HG02623 (cell line): Measurements from ENCODE around the gene CALD1.

Source experiments
- ATAC-seq: cut with Tn5 transposase; IDR thresholded peaks from one replicate; pipeline ENCODE4 v1.9.1; 2021; ENCODE audit warnings: moderate library complexity; ENCODE audit not compliant: unreplicated experiment

CALD1 gene

DNA sequence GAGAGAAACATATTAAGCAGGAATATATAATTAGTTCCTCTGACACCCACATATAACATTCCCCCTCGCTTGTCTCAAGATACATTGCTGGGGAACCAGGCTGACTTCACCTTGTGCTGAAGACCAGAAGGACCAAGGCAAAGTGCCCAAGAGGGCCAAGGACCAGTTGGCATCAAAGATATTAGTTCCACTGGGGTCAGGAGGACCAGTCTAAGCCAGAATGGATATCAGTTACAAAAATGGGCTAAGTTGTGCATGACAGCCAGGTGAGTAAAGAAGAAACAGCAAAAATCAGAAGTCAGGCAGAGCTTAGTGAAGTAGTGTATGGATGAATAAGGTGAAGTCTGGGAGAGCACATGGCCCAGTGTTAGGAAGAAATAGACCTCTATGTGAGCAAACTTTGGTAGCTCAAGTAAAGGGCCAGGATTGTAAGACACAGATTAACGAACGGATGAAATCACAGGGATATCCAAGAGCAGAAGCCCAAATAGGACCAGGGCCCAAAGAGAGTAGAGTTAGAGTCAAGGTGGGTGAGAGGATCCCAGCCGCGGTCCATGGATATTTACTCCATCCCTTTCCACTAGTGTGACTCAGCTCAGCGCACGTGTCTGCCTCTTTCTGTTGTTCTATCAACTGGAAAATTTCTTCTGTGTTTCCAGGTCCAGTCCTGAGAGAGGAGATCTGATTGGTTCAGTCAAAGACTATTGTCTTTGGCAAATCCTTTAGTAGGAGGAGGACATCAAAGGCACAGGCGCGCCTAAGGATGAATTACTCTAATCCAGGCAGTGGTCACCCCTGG is 5.0 kb downstream of the CALD1 start:
- ATAC-seq = no peak

DNA sequence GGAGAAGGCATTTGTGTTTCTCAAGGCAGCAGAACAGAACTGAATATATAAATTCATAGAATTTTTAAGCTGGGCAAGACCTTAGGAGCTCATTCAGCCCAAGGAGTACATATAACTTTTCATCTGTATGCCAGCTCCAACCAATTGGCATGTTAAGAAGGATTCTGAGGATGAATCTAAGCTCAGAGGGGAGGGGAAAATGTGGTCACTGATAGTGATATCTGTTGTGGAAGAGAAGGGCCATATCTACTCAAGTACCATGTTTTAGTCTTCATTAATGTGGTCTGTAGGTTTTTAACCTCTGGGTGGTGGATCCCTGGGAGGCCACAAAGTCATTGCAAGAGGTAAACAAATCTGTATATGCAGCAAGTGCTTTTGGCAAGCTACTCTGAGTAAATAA is 6.4 kb downstream of the CALD1 start:
- no peak for ATAC-seq

DNA sequence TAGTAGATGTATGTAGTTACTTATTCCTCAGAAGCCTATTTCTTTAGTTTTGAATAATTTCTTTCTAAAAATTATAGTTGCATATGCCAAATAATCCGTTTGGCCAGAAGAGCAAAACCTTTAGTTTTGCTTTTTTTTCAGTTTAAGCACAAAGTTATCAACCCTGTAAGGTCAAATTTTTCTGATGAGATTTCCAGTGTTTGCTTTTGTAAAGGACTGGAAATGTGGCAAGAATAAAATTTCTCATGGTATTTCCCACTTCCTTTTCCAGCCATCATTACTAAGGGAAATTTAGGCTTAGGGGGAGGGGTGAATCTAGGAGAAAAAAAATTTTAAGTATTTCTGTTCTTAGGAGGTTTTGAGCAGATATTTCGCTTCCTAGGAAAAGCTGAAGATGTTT is 7.6 kb downstream of the CALD1 start:
- no peak for ATAC-seq

DNA sequence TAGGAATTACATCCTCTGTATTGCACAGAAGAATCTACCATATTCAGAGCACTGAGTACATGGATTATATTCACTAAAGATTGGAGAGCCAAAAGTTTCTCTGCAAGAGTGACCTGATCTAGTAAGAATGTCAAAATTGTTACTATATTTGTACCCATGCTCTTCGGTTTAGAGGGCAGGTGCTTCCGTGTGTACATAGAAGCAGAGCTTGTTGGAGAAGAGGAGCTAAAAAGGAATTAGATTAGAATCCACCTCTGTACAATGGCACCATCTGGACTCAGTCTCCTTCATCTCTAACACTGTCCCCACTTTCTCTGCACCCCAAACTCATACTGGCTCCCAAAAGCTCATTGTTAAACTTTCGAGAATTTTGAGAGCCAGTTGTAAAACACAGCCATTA is 8.3 kb downstream of the CALD1 start:
- no peak for ATAC-seq

DNA sequence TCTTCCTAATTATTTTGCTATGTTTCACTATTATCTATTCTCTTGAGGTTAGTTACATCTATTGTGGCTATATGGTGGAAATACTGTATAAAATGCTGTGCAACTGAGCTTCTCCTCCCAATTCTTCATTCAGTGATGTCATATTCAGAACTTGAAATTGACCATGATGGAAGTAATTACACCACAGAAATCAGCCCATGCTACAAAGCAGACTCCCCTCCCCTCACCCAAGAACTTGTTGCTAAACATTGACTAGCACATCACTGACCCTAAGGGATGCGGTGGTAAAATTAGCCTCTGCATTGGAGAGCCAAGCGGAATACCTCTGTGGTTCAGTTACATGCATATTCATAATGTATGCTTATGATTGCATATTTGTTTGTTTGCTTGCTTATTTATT is 8.8 kb downstream of the CALD1 start:
- no peak for ATAC-seq

DNA sequence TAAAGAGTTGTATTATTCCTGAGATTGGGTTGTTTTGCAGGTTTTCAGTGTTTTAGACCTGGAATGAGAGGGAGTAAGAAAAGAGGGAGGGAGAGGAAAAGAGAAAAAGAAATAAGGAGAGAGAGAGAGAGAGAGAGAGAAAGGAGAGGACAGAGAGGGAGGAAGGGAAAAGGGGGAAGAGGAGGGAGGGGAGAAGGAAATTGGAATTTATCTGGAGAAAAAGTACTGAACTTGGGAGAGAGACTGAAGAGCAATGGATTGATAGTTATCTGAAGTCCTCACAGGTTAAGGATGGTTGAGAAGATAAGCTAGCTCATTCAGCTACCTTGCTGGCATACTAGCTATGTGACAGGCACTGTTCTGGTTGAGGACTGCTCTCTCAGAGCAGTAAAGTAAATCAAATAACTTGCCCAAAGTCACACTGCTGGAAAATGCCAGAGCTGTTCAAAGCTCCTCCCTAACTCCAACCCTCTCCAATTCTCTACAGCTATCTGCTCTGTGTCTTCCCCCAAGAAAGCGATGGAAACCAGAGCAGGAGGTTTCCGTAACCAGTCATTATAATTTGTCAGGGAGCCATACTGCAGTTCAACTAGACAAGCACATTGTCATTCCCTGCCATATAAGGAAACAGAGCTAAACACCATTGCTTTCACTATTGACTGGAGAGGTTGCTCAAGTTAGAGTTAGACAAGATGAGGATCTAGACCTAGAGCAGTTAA is 10.7 kb downstream of the CALD1 start:
- ATAC-seq = no peak

DNA sequence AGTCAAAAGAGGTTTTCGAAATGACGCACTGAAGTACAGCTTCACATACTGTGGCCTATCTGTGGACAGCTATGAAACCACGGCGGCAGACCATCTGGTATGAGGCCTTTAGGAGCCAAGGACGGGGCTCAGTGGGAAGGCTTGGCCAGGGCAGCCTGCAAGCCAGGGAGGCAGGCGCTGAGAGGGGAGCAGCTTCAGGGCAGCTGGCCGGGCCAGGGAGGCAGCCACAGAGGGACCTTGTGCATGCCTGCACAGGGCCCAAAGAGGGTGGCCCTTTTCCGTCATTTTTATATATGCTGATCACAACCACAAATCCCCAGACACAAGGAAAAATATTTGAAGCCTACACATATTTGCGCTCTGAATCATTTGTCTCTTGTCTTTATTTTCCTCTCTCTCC is 13.5 kb downstream of the CALD1 start:
- ATAC-seq = no peak

DNA sequence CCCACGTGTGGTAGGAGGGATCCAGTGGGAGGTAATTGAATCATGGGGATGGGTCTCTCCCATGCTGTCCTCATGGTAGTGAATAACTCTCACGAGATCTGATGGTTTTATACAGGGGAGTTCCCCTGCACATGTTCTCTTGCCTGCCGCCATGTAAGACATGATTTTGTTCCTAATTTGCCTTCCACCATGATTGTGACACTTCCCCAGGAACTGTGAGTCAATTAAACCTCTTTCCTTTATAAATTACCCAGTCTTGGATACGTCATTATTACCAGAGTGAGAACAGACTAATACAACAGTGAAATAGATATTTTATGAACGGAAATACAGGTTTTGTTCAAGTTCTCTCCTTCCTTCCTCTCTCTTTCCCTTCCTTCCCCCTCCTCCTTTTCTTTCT is 15.8 kb downstream of the CALD1 start:
- no peak for ATAC-seq

DNA sequence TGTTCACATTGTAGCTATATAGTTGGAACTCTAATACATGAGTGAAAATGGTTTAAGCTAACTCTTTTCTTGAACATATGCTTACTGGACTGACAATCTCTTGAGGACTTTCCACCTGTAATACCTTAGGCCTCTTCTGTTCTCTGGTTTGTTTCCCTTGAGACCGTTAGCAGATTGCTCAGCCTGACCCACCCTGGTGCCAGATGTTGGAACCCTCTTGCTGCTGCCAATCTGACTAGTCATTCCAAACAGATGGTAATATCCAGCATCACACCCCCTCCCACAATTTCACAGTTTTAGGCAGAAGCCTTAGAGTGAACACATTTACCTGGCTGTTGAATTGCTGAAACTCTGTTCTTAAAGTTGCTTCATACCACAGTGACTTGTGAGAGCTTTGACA is 18.7 kb downstream of the CALD1 start:
- ATAC-seq = no peak

DNA sequence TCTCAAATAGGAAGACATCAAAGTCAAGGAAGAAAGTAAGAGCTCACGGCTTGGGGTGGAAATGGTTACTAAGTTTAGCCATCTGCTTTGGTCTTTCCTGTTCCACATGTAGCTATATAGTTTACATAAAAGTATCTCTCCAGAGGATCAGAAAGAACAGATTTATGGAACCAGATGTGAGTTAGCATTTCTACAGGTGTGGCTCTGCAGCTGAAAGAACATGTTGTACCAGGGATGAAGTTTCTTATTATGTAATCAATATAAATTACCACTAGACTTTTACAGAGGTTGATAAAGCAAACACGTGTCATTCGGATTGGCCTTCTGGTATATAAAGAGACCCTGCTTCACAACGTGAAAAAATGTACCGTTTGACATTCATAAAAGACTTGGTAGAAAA is 19.9 kb downstream of the CALD1 start:
- no peak for ATAC-seq

DNA sequence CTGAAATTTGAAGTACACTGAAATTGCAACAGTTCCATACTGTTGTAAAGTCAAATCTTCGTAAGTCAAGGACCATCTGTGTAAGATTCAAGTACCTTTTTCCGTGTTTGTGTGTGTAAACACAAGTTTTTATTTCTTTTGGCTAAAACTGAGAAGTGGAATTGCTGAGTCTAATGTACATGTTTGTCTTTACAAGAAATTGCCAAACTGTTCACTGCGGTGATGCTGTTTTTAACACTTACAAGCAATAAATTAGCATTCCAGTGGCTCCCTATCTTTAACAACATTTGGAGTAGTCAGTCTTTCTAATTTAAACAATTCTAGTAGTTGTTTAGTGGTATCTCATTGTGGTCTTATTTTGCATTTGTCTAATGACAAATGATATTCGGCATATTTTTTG is 23.3 kb downstream of the CALD1 start:
- ATAC-seq = no peak

DNA sequence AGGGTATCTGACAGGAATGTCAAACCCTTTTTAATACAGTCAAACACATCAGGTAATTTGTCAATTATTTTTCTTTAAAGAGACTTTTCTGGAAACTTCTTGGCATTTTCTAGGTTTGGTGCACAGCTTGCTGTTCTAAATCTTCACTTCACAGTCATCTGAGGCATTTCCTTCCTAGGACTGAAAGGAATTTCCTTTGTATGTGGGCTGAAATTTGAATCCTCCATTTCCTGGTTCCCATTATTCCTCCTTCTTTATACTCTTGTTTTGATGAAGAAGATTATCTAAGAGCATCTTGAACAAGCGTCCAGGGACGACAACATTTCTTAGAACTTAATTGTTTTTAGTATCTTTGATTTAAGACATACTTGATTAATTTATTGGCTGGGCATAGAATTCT is 24.9 kb downstream of the CALD1 start:
- ATAC-seq = no peak

DNA sequence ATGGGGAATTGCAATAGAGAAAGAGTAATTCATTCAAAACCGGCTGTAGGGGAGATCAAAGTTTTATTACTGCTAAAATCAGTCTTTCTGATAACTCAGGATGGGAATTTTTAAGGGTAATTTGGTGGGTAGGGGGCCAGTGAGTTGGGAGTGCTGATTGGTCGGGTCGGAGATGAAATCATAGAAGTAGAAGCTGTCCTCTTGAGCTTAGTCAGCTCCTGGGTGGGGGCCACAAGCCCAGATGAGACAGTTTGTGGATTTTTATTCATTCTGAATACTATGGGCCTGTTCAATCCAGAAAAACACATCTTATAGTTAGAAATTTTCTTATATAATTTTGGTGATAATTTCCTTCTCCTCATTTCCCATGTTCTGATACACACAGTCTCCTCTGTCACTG is 25.4 kb downstream of the CALD1 start:
- ATAC-seq = no peak

DNA sequence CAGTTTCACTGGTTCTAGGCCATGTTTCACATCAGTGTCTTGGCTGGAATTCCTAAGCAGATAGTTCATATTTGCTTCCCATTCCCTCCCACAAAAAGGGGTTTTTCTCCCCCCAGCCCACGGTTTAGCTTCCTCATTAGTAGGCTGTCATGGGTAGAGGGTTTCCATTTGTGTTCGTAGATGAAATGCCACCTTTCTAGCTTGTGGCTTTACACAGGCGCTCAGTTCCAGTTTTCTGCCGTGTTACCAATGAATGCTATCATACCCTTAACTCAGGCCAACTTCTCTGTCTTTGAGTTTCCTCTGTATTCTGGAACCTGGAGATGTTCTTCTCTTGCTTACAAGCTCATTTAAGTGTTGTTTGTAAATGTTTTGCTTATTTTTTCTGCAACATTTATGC is 26.8 kb downstream of the CALD1 start:
- no peak for ATAC-seq

DNA sequence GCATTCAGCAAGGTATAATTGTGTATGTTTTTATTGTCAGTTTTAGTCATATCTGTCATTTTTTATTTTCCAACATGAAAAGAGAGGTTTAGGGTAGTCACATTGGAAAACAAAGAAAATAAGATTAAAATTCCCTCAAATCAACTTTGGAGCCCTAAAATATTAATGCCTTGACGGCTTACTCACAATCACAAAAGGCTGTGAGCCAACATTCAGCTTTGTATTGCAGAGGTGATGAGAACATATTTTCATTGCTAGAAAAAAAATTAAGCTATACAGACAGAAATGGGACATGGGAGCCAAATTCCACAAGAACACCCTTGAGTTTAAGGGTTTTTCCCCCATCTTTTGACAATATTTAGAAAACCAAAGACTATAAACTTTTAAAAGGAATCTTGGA is 30.2 kb downstream of the CALD1 start:
- no peak for ATAC-seq

DNA sequence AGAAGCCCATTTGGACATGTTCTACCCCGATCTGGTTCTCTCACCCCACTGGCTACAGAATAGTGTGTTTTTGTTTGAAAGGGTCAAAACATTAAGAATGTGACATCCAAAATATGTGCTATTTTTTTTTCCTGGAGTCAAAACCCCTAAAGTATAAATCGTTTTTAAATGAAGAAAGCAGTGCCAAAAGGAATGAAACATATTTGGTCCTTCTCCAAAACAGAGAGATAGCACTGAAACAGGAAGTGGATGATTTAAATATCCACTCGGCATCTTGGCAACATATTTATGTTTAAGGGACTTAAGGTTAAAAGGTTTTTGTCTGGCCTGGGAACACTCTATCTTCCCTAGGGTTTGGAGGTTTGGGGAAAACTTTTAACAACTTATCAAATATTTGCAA is 32.3 kb downstream of the CALD1 start:
- ATAC-seq = no peak

DNA sequence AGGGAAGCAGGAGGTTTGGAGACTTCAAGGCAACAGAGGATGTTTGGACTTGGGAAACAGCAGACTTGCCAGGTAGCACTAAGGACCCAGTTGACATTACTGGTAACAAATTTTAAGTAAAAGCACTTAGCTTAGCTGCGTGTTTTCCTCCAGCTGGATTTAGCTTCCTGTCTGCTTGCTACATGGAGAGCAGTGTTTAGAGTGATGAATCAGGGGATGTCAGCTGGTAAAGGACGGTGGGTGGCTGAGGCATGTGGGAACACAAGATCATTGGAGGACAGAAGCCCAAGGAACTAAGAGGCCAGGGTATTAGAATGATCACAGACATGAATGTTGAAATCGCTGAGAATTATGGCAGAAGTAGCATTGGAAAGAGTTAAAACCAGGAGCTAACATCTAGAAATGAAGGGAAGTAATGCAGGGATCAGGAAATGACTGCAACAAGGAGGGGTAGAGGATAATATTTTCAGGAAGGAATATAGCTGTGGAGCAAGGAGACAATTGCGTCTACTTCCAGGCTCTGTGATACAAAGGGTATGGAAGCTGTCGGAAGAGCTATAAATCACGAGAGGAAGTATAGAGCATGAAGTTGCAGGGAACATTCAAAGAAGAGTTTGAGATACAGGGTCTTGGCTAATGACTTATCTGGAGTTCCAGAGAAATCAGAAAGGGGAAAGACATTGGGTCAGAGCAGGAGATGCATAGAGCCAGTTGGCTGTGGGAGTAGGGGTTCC is 34.4 kb downstream of the CALD1 start:
- ATAC-seq = no peak

DNA sequence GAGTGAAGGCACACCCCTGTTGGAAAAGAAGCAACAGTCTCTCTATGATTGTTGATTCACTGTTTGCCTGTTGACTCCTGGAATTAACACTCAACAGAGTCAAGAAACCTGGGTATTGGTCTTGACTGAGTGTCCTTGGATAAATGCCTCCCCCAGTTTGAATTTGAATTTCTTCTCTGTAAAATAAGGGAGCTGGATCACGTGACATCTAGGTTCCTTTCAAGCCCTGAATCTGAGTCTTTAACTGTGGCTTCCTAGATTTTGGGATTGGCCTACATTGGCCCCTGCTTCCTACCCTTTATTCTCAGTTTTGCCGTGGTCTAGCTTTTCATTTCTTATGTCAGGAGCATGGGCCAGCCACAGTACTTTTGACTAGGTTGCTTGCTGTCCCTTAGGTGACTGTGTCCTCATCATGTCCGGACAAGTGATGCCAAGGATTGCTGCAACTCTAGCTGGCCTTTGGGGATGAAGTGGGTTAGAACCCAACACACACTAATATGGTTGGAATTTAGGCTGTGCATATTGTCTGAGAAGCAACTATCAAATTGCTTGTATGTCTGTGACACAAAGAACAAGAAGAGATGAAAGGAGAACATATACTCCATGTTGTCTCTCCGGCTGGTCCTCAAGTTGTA is 35.4 kb downstream of the CALD1 start:
- no peak for ATAC-seq

DNA sequence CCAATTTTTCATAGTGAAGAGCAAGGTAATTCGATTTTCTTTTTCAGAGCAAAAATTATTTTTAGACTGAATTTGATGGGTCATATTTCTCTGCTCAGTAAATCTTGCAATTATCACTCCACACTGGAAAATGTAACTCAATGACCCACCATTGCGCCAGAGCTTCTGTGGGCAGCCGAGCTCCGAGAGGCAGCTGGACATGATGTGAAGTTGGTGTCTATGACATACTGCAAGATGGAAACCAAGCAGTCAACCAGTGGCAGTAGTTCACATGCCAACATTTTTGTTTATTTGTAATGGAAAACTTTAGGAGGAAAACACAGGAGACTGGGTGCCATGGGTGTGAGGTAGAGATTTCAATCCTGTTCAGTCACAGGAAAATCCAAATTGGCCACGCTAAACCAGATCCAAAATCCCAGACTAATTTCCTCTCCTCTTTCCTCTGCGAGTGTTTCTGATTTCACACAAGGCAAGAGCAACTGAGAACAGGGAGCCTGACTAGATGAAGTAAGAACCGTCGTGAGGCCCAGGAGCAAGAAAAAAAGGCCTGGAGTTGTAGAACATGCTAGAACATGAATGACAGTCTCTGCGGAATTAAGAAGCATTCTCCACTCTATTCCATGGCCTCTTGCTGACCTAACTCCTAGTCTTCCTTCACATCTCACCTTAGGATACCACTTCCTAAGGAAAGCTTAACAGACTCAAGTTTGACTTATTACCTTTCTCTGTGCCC is 39.3 kb downstream of the CALD1 start:
- no peak for ATAC-seq

DNA sequence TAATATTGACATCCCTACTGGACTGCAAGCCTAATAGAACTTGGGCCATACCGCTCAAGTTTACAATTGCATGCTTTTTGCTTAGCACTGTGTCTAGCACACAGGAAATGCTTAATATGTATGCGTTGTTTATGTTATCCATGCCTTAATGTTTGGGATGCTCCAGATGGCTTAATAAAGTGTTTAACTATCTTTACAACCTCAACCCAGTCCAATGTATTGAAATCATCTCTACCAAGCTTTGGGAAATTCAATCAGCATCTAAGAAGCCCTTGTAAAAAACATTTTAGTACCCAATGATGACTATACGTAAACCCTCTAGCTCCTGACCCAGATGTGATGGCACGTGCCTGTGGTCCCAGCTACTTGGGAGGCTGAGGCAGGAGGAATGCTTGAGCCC is 40.0 kb downstream of the CALD1 start:
- no peak for ATAC-seq

DNA sequence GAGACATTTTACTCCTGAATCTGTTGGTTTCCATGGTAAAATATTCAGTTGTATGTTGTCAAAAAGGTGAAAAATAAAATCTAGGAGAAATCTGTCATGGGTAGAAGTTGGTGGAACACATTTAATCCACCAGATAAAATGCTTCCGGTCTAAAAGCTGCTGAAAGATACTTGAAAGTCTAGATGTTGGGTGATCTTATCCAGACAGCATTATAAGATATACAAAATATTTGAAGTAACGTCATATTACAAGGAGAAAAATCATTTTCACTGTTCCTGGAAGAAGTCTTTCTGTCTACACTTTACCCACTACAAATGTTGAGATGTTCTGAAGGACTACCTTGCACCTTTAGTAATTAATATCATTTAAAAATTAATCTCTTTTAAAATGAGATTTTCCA is 40.9 kb downstream of the CALD1 start:
- no peak for ATAC-seq
